Measurements from ENCODE around the gene USP2.

USP2 gene

DNA sequence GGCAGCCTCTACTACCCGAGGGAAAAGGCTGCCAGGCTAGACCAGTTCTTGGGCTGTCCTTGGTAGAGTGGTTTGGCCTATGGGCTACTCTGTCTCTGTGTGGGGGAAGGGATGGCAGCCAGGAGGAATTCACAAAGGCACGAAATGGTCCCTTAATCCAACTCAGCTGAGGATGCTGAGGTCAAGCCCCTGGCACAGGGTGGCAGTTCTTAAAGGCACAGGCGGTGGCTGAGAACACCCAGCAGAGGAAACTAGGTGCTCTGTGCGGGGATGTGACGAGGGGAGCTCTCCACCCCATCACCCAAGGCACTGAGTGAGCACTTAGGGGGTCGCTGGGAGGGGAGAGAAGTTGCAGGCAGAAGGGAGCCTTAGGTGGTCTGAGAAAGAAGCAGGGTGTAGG, 34.9 kb downstream of the USP2 start, which contains the start of gene MFRP:
Gene MFRP (minus strand): TSS at position 101 of the 400 bp plus-strand sequence. CDS start 192 bp downstream, outside the sequence.
- no peak for DNase-seq (ENCODE audit: low read depth, low spot score)
- TF ChIP-seq, protein P1, sequence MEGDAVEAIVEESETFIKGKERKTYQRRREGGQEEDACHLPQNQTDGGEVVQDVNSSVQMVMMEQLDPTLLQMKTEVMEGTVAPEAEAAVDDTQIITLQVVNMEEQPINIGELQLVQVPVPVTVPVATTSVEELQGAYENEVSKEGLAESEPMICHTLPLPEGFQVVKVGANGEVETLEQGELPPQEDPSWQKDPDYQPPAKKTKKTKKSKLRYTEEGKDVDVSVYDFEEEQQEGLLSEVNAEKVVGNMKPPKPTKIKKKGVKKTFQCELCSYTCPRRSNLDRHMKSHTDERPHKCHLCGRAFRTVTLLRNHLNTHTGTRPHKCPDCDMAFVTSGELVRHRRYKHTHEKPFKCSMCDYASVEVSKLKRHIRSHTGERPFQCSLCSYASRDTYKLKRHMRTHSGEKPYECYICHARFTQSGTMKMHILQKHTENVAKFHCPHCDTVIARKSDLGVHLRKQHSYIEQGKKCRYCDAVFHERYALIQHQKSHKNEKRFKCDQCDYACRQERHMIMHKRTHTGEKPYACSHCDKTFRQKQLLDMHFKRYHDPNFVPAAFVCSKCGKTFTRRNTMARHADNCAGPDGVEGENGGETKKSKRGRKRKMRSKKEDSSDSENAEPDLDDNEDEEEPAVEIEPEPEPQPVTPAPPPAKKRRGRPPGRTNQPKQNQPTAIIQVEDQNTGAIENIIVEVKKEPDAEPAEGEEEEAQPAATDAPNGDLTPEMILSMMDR (IDR thresholded peaks at IDR 0.05; ENCODE audit: low read depth, low read length): no peak
- no peak within 1 kb of the TSS for H3K4me3 ChIP-seq (ENCODE audit: low read depth, low read length)
- in situ Hi-C loops (cut with HindIII; ENCODE audit: low sequenced_read_pairs): no loop called here

DNA sequence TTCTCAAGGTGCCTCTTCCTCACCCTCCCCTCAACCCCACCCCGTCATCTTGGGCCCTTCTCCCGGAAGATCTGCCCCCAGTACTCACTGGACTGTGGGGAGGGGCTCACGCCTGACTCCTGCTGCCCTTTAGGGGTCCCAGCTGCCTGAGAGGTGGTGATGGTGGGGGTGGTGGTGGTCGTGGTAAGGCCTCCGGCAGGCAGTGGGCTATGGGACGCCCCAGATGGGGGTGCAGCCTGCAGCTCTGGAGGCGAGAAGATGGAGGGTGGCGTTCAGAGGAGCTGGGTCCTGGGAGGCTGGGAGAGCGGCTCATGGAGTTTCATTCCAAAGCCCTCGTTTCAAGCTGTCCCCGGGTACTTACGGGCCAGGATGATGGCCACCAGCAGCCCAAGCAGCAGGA, 35.8 kb downstream of the USP2 start:
- in situ Hi-C loops (cut with HindIII; ENCODE audit: low sequenced_read_pairs): no loop called here

DNA sequence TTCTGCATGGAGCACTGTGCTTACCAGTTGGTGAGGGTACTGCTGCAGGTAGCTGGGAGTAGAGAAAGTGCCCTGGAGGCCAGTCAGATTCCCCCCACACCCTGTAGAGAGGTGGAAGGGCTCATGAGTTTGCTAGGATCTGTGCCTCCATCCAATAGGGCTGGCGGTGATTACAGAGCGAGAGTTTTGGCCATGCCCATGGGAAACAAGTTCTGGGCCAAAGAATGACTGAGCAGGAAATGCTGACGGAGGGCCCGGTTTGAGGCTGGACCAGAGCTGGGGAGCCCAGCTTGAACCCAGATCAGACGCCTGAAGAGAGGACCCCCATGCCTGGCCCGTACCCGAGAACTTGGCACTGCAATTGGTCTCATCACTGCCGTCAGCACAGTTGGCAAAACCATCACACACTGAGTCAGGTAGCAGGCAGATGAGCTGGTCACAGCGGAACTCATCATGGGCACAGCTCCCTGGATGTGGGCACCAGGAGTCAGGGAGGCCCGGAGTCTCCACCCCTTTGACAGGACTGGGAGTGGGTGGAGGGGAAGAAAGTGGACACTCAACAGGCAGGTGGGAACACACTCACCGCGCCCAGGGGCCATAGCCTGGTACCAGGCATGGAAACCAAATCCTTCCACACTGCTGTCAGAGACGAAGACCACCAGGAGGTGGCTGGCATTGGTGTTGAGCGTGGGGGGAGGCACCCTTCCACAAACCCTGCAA, 37.0 kb downstream of the USP2 start:
- in situ Hi-C loops (cut with HindIII; ENCODE audit: low sequenced_read_pairs): no loop called here
- TF ChIP-seq, protein P1 (IDR thresholded peaks at IDR 0.05; ENCODE audit: low read depth, low read length): no peak
- DNase-seq (ENCODE audit: low read depth, low spot score): no peak
- no peak overlapping the region for H3K4me3 ChIP-seq (ENCODE audit: low read depth, low read length)

More for the DNA sequence above, 35.8 kb downstream of the USP2 start:
- no peak overlapping the region for H3K4me3 ChIP-seq (ENCODE audit: low read depth, low read length)
- no peak for DNase-seq (ENCODE audit: low read depth, low spot score)
- TF ChIP-seq, protein P1 (IDR thresholded peaks at IDR 0.05; ENCODE audit: low read depth, low read length): no peak

DNA sequence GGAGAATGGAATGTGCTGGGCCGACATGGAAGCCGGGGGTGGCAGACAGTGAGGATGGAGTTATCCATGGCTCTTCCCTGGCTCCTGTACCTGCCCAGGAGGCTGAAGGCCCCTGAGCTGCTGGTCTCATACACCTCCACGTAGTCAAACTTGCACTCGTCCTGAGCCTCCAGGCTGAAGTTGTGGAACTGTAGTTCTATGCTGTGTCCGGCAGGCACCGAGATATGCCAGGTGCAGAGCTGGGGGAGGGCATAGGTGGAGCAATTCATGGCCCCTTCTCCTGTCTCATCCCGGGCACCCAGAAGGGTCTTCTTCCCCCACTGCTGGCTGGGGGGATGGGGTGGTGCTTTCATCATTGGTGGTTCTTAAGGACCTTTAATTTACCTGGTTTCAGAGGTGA, 37.8 kb downstream of the USP2 start:
- in situ Hi-C loops (cut with HindIII; ENCODE audit: low sequenced_read_pairs): no loop called here
- TF ChIP-seq, protein P1 (IDR thresholded peaks at IDR 0.05; ENCODE audit: low read depth, low read length): no peak
- no peak for DNase-seq (ENCODE audit: low read depth, low spot score)
- no peak overlapping the region for H3K4me3 ChIP-seq (ENCODE audit: low read depth, low read length)

DNA sequence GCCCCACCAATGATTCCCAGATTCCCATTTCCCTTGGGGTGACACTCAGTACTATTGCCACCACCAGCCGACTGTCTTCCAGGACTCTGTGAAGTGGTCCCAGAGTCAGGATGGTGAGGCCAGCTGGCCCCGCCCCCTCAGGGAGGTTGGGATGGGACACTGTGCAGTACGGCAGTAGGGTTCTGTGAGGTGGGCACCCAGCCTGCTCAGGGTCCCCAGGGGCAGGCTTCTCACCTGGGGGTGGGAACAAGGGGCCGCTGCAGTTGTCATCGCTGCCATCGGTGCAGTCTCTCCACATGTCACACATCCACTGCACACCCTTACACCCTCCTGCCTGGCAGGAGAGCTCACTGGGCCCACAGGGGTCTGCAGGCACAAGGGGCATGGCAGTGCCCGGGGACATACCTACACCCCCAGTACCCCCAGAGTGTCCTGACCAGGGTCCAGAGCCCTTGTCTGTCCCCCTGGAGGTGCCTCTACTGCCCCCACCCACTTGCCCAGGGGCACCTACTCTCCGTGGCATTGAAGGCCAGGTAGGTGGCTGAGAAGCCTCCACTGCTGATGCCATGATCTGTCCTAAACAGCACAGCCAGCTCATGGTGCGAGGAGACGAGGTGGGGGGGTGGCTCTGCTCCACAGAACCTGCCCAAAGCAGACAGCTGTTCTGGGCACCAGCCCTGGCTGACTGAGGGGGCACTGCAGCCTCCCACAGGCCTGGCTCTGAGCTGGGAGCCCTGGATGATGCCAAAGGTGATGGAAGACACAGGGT, 38.9 kb downstream of the USP2 start:
- TF ChIP-seq, protein P1 (IDR thresholded peaks at IDR 0.05; ENCODE audit: low read depth, low read length): no peak
- no peak overlapping the region for H3K4me3 ChIP-seq (ENCODE audit: low read depth, low read length)
- no peak for DNase-seq (ENCODE audit: low read depth, low spot score)
- in situ Hi-C loops (cut with HindIII; ENCODE audit: low sequenced_read_pairs): no loop called here

DNA sequence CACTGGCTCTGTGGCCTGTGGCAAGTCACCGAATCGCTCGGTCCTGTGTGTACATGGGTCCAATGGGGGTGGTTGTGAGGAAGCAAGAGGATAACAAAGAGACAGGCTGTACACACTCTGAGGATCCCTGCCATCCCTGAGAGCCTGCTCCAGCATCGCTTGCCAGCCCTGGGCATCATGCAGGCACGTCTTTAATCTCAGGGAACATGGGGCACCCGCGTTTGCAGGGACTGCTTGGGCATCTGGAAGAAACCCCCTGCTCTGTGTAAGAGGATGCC, 39.5 kb downstream of the USP2 start:
- in situ Hi-C loops (cut with HindIII; ENCODE audit: low sequenced_read_pairs): no loop called here
- no peak overlapping the region for H3K4me3 ChIP-seq (ENCODE audit: low read depth, low read length)
- DNase-seq (ENCODE audit: low read depth, low spot score): no peak
- TF ChIP-seq, protein P1 (IDR thresholded peaks at IDR 0.05; ENCODE audit: low read depth, low read length): no peak

Data from astrocyte of the spinal cord (primary cell).